H9 (cell line): ENCODE results near the gene PERCC1. TPM values are rescaled to one million over a fixed set of nuclear protein-coding genes. Genes with fewer than 3 reads are reported as not detected.

ENCODE experiments used
- DNase-seq: peaks from one replicate; pipeline ENCODE4 v3.0.0-alpha.2; 2017
- H2AFZ ChIP-seq: one replicate; pipeline ENCODE4 v1.6.1; 2013; ENCODE audit warnings: mild to moderate bottlenecking, low read length, control low read depth, moderate library complexity
- H2AK5ac ChIP-seq: 2 replicates; pipeline ENCODE4 v1.6.1; 2013; ENCODE audit warnings: low read length, control low read depth, mixed read lengths; ENCODE audit not compliant: insufficient read length
- H2BK120ac ChIP-seq: one replicate; pipeline ENCODE4 v1.6.1; 2013; ENCODE audit warnings: low read depth, mild to moderate bottlenecking, low read length, control low read depth, inconsistent platforms; ENCODE audit not compliant: poor library complexity, severe bottlenecking
- H2BK12ac ChIP-seq: 2 replicates; pipeline ENCODE4 v1.6.1; 2013; ENCODE audit warnings: low read length, control low read depth, mixed read lengths, low read depth; ENCODE audit not compliant: insufficient read length
- H2BK15ac ChIP-seq: 2 replicates; pipeline ENCODE4 v1.6.1; 2013; ENCODE audit warnings: low read depth, low read length, control low read depth
- H2BK20ac ChIP-seq: one replicate; pipeline ENCODE4 v1.6.1; 2013; ENCODE audit warnings: low read depth, mild to moderate bottlenecking, low read length, control low read depth, inconsistent platforms; ENCODE audit not compliant: poor library complexity, severe bottlenecking
- H2BK5ac ChIP-seq: 2 replicates; pipeline ENCODE4 v1.6.1; 2013; ENCODE audit warnings: low read length, control low read depth, mixed read lengths; ENCODE audit not compliant: insufficient read length
- H3K14ac ChIP-seq: 2 replicates; pipeline ENCODE4 v1.6.1; 2013; ENCODE audit warnings: low read length, control low read depth; ENCODE audit not compliant: insufficient read depth
- H3K18ac ChIP-seq: 2 replicates; pipeline ENCODE4 v1.6.1; 2013; ENCODE audit warnings: low read depth, mild to moderate bottlenecking, mixed read lengths, low read length, control low read depth; ENCODE audit not compliant: insufficient read length
- H3K23ac ChIP-seq: 2 replicates; pipeline ENCODE4 v1.6.1; 2013; ENCODE audit warnings: low read length, control low read depth, mixed read lengths, low read depth; ENCODE audit not compliant: insufficient read length
- H3K23me2 ChIP-seq: 2 replicates; pipeline ENCODE4 v1.6.1; 2013; ENCODE audit warnings: low read depth, mild to moderate bottlenecking, mixed read lengths, low read length, control low read depth; ENCODE audit not compliant: insufficient read length, poor library complexity, severe bottlenecking
- H3K27ac ChIP-seq: 2 replicates; pipeline ENCODE4 v1.5.1; 2013; ENCODE audit warnings: low read length, control low read depth, mixed read lengths, low read depth; ENCODE audit not compliant: insufficient read length
- H3K27me3 ChIP-seq: 2 replicates; pipeline ENCODE4 v1.6.1; 2013; ENCODE audit warnings: low read length, control low read depth, inconsistent platforms; ENCODE audit not compliant: insufficient read depth
- H3K4ac ChIP-seq: 2 replicates; pipeline ENCODE4 v1.6.1; 2013; ENCODE audit warnings: low read depth, mild to moderate bottlenecking, control low read depth, inconsistent platforms, low read length, moderate library complexity
- H3K4me1 ChIP-seq: 2 replicates; pipeline ENCODE4 v1.6.1; 2013; ENCODE audit warnings: low read length, control low read depth, inconsistent platforms; ENCODE audit not compliant: insufficient read depth
- H3K4me2 ChIP-seq: 2 replicates; pipeline ENCODE4 v1.6.1; 2013; ENCODE audit warnings: low read length, control low read depth, mixed read lengths; ENCODE audit not compliant: insufficient read length, insufficient read depth
- H3K56ac ChIP-seq: 2 replicates; pipeline ENCODE4 v1.6.1; 2013; ENCODE audit warnings: low read depth, mild to moderate bottlenecking, mixed read lengths, low read length, control low read depth; ENCODE audit not compliant: insufficient read length
- H3K79me1 ChIP-seq: 2 replicates; pipeline ENCODE4 v1.6.1; 2013; ENCODE audit warnings: low read depth, mild to moderate bottlenecking, moderate library complexity, low read length, control low read depth, inconsistent platforms; ENCODE audit not compliant: insufficient read depth, poor library complexity, severe bottlenecking
- H3K79me2 ChIP-seq: 2 replicates; pipeline ENCODE4 v1.6.1; 2013; ENCODE audit warnings: low read length, control low read depth, inconsistent platforms; ENCODE audit not compliant: insufficient read depth
- H3K9ac ChIP-seq: 2 replicates; pipeline ENCODE4 v1.6.1; 2013; ENCODE audit warnings: low read length, control low read depth, mixed read lengths; ENCODE audit not compliant: insufficient read length; ENCODE audit errors: extremely low read depth
- H3K9me3 ChIP-seq: one replicate; pipeline ENCODE4 v1.6.1; 2013; ENCODE audit warnings: low read depth, low read length, inconsistent platforms; ENCODE audit not compliant: control insufficient read depth
- H3T11ph ChIP-seq: one replicate; pipeline ENCODE4 v1.6.1; 2013; ENCODE audit warnings: mild to moderate bottlenecking, low read length, control low read depth, inconsistent platforms
- H4K20me1 ChIP-seq: one replicate; pipeline ENCODE4 v1.6.1; 2013; ENCODE audit not compliant: control insufficient read depth, insufficient read length, insufficient read depth
- H4K5ac ChIP-seq: 2 replicates; pipeline ENCODE4 v1.6.1; 2013; ENCODE audit warnings: low read depth, mild to moderate bottlenecking, mixed read lengths, low read length, control low read depth; ENCODE audit not compliant: insufficient read length
- H4K8ac ChIP-seq: replicated peaks from 2 replicates; pipeline ENCODE4 v1.6.1; 2013; ENCODE audit warnings: low read length, control low read depth, mixed read lengths, low read depth; ENCODE audit not compliant: insufficient read length
- H4K91ac ChIP-seq: 2 replicates; pipeline ENCODE4 v1.6.1; 2013; ENCODE audit warnings: low read depth, mild to moderate bottlenecking, moderate library complexity, mixed read lengths, low read length, control low read depth; ENCODE audit not compliant: insufficient read length
- H3K27ac Mint-ChIP-seq, 3 experiments: 2 replicates in 2 of 3; 3 replicates in 1 of 3; pipeline ENCODE4 v1.8.0; 2020 to 2021; ENCODE audit warnings: mixed read lengths in 3 of 3, mild to moderate bottlenecking in 1 of 3, moderate library complexity in 1 of 3
- H3K27me3 Mint-ChIP-seq: 2 replicates; pipeline ENCODE4 v1.8.0; 2021; ENCODE audit warnings: low read depth, mild to moderate bottlenecking, moderate library complexity, mixed read lengths
- H3K36me3 Mint-ChIP-seq, 3 experiments: 2 replicates in 2 of 3; 3 replicates in 1 of 3; pipeline ENCODE4 v1.8.0; 2020 to 2021; ENCODE audit warnings: low read depth in 3 of 3, mixed read lengths in 3 of 3; ENCODE audit not compliant: insufficient read depth in 1 of 3
- H3K4me1 Mint-ChIP-seq, 2 experiments: 2 replicates each; pipeline ENCODE4 v1.8.0; 2020; ENCODE audit warnings: mixed read lengths in 2 of 2
- H3K4me3 Mint-ChIP-seq, 2 experiments: 2 replicates in 1 of 2; 3 replicates in 1 of 2; pipeline ENCODE4 v1.8.0; 2020 to 2021; ENCODE audit warnings: mild to moderate bottlenecking in 2 of 2, mixed read lengths in 2 of 2, moderate library complexity in 1 of 2
- H3K9me3 Mint-ChIP-seq, 2 experiments: 2 replicates in 1 of 2; 3 replicates in 1 of 2; pipeline ENCODE4 v1.8.0; 2020; ENCODE audit warnings: mild to moderate bottlenecking in 2 of 2, mixed read lengths in 2 of 2, moderate library complexity in 1 of 2
- CTCF ChIP-seq: fragments of 200-600 bp; sonication (generic); conservative IDR thresholded peaks from 3 replicates; pipeline ENCODE4 v1.8.0; 2021; ENCODE audit warnings: antibody characterized with exemption, mild to moderate bottlenecking
- WGBS: extraction: QIAGEN DNeasy Blood & Tissue Kit; methylation state at CpG from one replicate; pipeline ENCODE4 v1.1.7; 2013; ENCODE audit warnings: missing lambda C conversion rate, low lambda C conversion rate, mixed read lengths; ENCODE audit not compliant: insufficient read length; ENCODE audit errors: extremely low coverage; 5-methylcytosine and 5-hydroxymethylcytosine counted together
- total RNA-seq: library from RNA; stranded (reverse); gene quantifications from 2 replicates; pipeline ENCODE4 v1.2.1, GENCODE V29; 2021

Gene PERCC1
- total RNA-seq, 1 experiment from 2014 or later = not detected

- Histone ChIP-seq H3K18ac (no peak overlapping the region), H2AFZ (no peak overlapping the region), H3K23ac (no peak overlapping the region), H3K27ac (no peak overlapping the region), H3K4ac (no peak overlapping the region), H2BK120ac (no peak overlapping the region), H3K79me2 (no peaks in the 10 kb centered on the region), H3K4me1 (no peaks in the 10 kb centered on the region), H3K56ac (no peak overlapping the region), H4K20me1 (no peaks in the 10 kb centered on the region), H4K91ac (no peak overlapping the region), H2BK20ac (no peak overlapping the region), H3K4me2 (no peak overlapping the region), H2BK15ac (no peak overlapping the region), H3K23me2 (no peaks in the 10 kb centered on the region), H2AK5ac (no peak overlapping the region), H3T11ph (no peak overlapping the region), H2BK5ac (no peak overlapping the region), H3K9ac (no peak overlapping the region), H3K27me3 (no peaks in the 10 kb centered on the region), H3K79me1 (no peaks in the 10 kb centered on the region), H3K14ac (no peak overlapping the region), H2BK12ac (no peak overlapping the region), H4K8ac (no peak overlapping the region), H3K9me3 (peaks cover 6% of the 10 kb centered on the region), H4K5ac (no peak overlapping the region)
- no peak for TF ChIP-seq CTCF
- no CpG with 5 or more reads among the region's 28 CpGs for WGBS
- no peak for DNase-seq
- no peak overlapping the region for H3K4me3 Mint-ChIP-seq
- H3K9me3 Mint-ChIP-seq = peaks cover 14 to 23% of the 10 kb centered on the region in 2 experiments; a peak in 4 of 5 replicates
- no peaks in the 10 kb centered on the region for H3K4me1 Mint-ChIP-seq
- H3K27ac Mint-ChIP-seq = no peak overlapping the region
- H3K36me3 Mint-ChIP-seq = no peaks in the 10 kb centered on the region
- H3K27me3 Mint-ChIP-seq = peaks cover 71% of the 10 kb centered on the region
Observed at GRCh38 chr16:1481906-1482835, 51.3 kb downstream of the PERCC1 start.

Other genes starting within 250 kb of the PERCC1 start
- not detected in 2 replicates for gene TPSG1, start 205.8 kb upstream of the PERCC1 start, total RNA-seq
- not detected in 2 replicates for gene TPSB2, start 200.9 kb upstream of the PERCC1 start, total RNA-seq
- not detected in 2 replicates for gene TPSAB1, start 190.4 kb upstream of the PERCC1 start, total RNA-seq
- not detected in 2 replicates for gene TPSD1, start 175.0 kb upstream of the PERCC1 start, total RNA-seq
- 286 and 290 TPM in 2 replicates for gene UBE2I, start 121.4 kb upstream of the PERCC1 start, total RNA-seq
- 5.9 and 6.8 TPM in 2 replicates for gene BAIAP3, start 97.4 kb upstream of the PERCC1 start, total RNA-seq
- gene TSR3, start 79.2 kb upstream of the PERCC1 start, total RNA-seq = 58.8 and 65.0 TPM in 2 replicates
- 29.4 and 29.7 TPM in 2 replicates for gene GNPTG, start 79.1 kb upstream of the PERCC1 start, total RNA-seq
- gene UNKL, start 16.4 kb upstream of the PERCC1 start, total RNA-seq = 32.0 and 33.3 TPM in 2 replicates
- 11.4 and 12.3 TPM in 2 replicates for gene UQCC4, start 10.3 kb upstream of the PERCC1 start, total RNA-seq
- gene CCDC154, start 13.5 kb downstream of the PERCC1 start, total RNA-seq = 1.3 and 2.0 TPM in 2 replicates
- gene CLCN7, start 44.0 kb downstream of the PERCC1 start, total RNA-seq = 70.0 and 75.3 TPM in 2 replicates
- gene PTX4, start 57.9 kb downstream of the PERCC1 start, total RNA-seq = 0.20 TPM in 1 of 2 replicates, not detected in the other
- 93.4 and 98.9 TPM in 2 replicates for gene TELO2, start 62.3 kb downstream of the PERCC1 start, total RNA-seq
- not detected in 2 replicates for gene TMEM204, start 102.6 kb downstream of the PERCC1 start, total RNA-seq
- 21.3 and 24.0 TPM in 2 replicates for gene IFT140, start 181.0 kb downstream of the PERCC1 start, total RNA-seq
- 39.2 and 46.2 TPM in 2 replicates for gene CRAMP1, start 181.3 kb downstream of the PERCC1 start, total RNA-seq
- gene JPT2, start 247.2 kb downstream of the PERCC1 start, total RNA-seq = 200 and 206 TPM in 2 replicates